Ishikawa (cell line): ENCODE measurements around the gene TSC1.

ENCODE experiments used
- EP300 ChIP-seq: IDR thresholded peaks from 2 replicates; pipeline ENCODE4 v1.6.1; 2012; ENCODE audit warnings: borderline replicate concordance
- REST ChIP-seq: IDR thresholded peaks from 2 replicates; pipeline ENCODE4 v1.6.1; 2012; ENCODE audit warnings: low read depth, mild to moderate bottlenecking

- TF ChIP-seq EP300 = no peak
- no peak for TF ChIP-seq REST
Observed at GRCh38 chr9:132988244-132989013, 44.0 kb upstream of the TSC1 start.
